OCI-LY3 (cell line): ENCODE data around the gene ANKRD65.

ENCODE experiments used
- CTCF ChIP-seq: fragments of 200-600, 300-600 bp; sonication (generic); IDR thresholded peaks from 2 replicates; pipeline ENCODE4 v1.5.1; 2014; ENCODE audit warnings: antibody characterized with exemption, low read length, low read depth
- EZH2phosphoT487 ChIP-seq: fragments of 200-600 bp; shearing (Covaris generic); IDR thresholded peaks from 2 replicates; pipeline ENCODE4 v1.6.1; 2018; ENCODE audit warnings: antibody characterized with exemption, mixed run types, low read depth

GRCh38 chr1:1371364-1371745, 49.7 kb downstream of the ANKRD65 start:
- TF ChIP-seq CTCF (no peak), EZH2phosphoT487 (no peak)
